Measurements from ENCODE around the gene VPS72. TPM values are rescaled to one million over a fixed set of nuclear protein-coding genes. Genes with fewer than 3 reads are reported as not detected.

VPS72 gene
- total RNA-seq, 2 experiments from 2014 or later: 47.4 to 61.0 TPM

GRCh38 chr1:151147132-151147503 is 42.9 kb downstream of the VPS72 start:
- Mint-ChIP-seq H3K36me3 (ENCODE audit: low read depth) (no peaks in the 10 kb centered on the region), H3K9me3 (no peaks in the 10 kb centered on the region), H3K27me3 (peaks cover 3% of the 10 kb centered on the region), H3K4me1 (ENCODE audit: low read depth) (peaks cover 6% of the 10 kb centered on the region), H3K27ac (no peak overlapping the region), H3K4me3 (peak overlapping the region; percentile 70)
- no peak for DNase-seq
- CTCF ChIA-PET: interaction anchor here (2.6 to 3.3 kb wide), 2 partner anchors 10 to 47 kb away, joined by 13 to 20 read pairs; partner anchors contain the start of gene TNFAIP8L2
- intact Hi-C loops (cut with micrococcal nuclease): no loop called here
- ATAC-seq: no peak
- POLR2A ChIA-PET: interaction anchor here (0.5 to 5.1 kb wide), 5 partner anchors 9 to 186 kb away, joined by 3 to 21 read pairs (median 3); partner anchors contain the start of genes CDC42SE1, MLLT11 and TNFAIP8L2
- no peak for TF ChIP-seq CTCF (IDR thresholded peaks at IDR 0.05)

GRCh38 chr1:151146412-151147131 is 43.4 kb downstream of the VPS72 start, which contains the start of gene SEMA6C:
TSS of gene SEMA6C (minus strand) at chr1:151146631. CDS start at chr1:151142621, 4,010 bp downstream.
- ChIA-PET CTCF (interaction anchor here (1.9 to 3.3 kb wide), 3 partner anchors 10 to 47 kb away, joined by 6 to 20 read pairs (median 13); partner anchors contain the start of gene TNFAIP8L2), POLR2A (interaction anchor here (0.5 to 5.1 kb wide), 3 partner anchors 10 to 186 kb away, joined by 3 to 21 read pairs (median 6); partner anchors contain the start of genes CDC42SE1, MLLT11 and TNFAIP8L2)
- H3K4me1 Mint-ChIP-seq (ENCODE audit: low read depth): peaks cover 6% of the 10 kb centered on the region
- H3K27ac Mint-ChIP-seq: peak within 1 kb of the TSS; percentile 41
- H3K27me3 Mint-ChIP-seq: peaks cover 3% of the 10 kb centered on the region
- intact Hi-C loops (cut with micrococcal nuclease): no loop called here
- no peaks in the 10 kb centered on the region for H3K9me3 Mint-ChIP-seq
- DNase-seq (peak; percentile 89), ATAC-seq (peak; percentile 99)
- H3K4me3 Mint-ChIP-seq: peak within 1 kb of the TSS; percentile 70
- H3K36me3 Mint-ChIP-seq (ENCODE audit: low read depth): no peaks in the 10 kb centered on the region
- TF ChIP-seq CTCF (IDR thresholded peaks at IDR 0.05): no peak

GRCh38 chr1:151146072-151146411 is 44.0 kb downstream of the VPS72 start:
- Mint-ChIP-seq H3K36me3 (ENCODE audit: low read depth) (no peaks in the 10 kb centered on the region), H3K27ac (no peak overlapping the region), H3K4me3 (peak overlapping the region; percentile 70), H3K4me1 (ENCODE audit: low read depth) (peaks cover 6% of the 10 kb centered on the region), H3K27me3 (peaks cover 3% of the 10 kb centered on the region), H3K9me3 (no peaks in the 10 kb centered on the region)
- intact Hi-C loops (cut with micrococcal nuclease): no loop called here
- ChIA-PET POLR2A (interaction anchor here (1.0 to 5.1 kb wide), 2 partner anchors 11 kb away, joined by 3 to 21 read pairs; partner anchors contain the start of gene TNFAIP8L2), CTCF (interaction anchor here (1.9 to 2.2 kb wide), 2 partner anchors 10 to 11 kb away, joined by 6 to 12 read pairs; partner anchors contain the start of gene TNFAIP8L2)
- no peak for TF ChIP-seq CTCF (IDR thresholded peaks at IDR 0.05)
- DNase-seq (no peak), ATAC-seq (no peak)

DNA sequence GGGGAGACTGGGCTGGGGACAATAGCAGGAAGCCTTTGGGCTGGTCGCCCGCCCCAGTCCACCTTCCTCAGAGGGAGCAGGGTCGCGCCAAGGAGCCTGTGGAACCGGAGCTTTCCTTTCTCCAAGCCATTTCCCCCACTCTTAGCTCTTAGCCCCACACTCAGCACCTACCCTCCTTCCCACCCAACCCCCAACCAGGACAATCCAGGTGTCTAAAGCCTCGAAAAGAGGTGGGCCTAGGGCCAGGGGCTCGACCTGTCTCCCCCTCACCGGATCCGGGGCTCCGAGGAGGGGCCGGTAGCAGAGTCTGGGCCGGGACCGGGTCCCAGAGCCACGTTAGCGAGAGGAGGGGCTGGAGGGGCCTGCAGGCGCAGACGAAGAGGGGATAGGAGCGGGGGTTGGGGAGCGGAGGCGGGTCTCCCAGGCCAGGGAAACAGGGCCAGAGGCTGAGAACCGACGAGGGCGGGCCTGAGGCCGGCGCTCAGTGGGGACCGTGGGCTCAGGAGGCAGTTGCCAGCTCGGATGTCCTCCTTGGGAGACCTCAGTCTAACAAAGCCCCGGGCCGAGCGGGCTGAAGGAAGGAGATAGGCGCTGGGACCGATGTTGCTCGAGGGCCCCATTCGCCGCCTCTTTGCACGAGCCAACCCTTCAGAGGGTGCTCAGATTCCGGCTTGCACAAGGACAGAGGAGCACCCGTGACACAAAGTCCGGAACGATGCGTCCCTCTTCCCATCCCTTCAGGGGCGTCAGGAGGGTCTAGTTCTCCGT is 44.5 kb downstream of the VPS72 start:
- peaks cover 3% of the 10 kb centered on the region for H3K27me3 Mint-ChIP-seq
- POLR2A ChIA-PET: interaction anchor here (0.9 to 5.1 kb wide), 3 partner anchors 11 to 15 kb away, joined by 3 to 21 read pairs (median 3); partner anchors contain the start of gene TNFAIP8L2
- ATAC-seq (peak; percentile 17), DNase-seq (peak; percentile 53)
- CTCF ChIA-PET: interaction anchor here (0.8 to 3.0 kb wide), 5 partner anchors 10 to 120 kb away, joined by 3 to 18 read pairs (median 6); partner anchors contain the start of gene TNFAIP8L2
- H3K4me3 Mint-ChIP-seq: peak overlapping the region; percentile 70
- H3K4me1 Mint-ChIP-seq (ENCODE audit: low read depth): peaks cover 6% of the 10 kb centered on the region
- intact Hi-C loops (cut with micrococcal nuclease): no loop called here
- H3K9me3 Mint-ChIP-seq: no peaks in the 10 kb centered on the region
- no peaks in the 10 kb centered on the region for H3K36me3 Mint-ChIP-seq (ENCODE audit: low read depth)
- TF ChIP-seq CTCF (IDR thresholded peaks at IDR 0.05): no peak
- H3K27ac Mint-ChIP-seq: no peak overlapping the region
